GM21447 (cell line): ENCODE data around the gene CAMKMT.
"Not testable (repeated sequence)": the region's sequence is repeated elsewhere in the genome, so short reads cannot be mapped to it uniquely, and the experiment has no call there.

Experiments used
- ATAC-seq: cut with Tn5 transposase; IDR thresholded peaks from one replicate; pipeline ENCODE4 v1.9.1; 2021; ENCODE audit not compliant: unreplicated experiment

The CAMKMT gene

DNA sequence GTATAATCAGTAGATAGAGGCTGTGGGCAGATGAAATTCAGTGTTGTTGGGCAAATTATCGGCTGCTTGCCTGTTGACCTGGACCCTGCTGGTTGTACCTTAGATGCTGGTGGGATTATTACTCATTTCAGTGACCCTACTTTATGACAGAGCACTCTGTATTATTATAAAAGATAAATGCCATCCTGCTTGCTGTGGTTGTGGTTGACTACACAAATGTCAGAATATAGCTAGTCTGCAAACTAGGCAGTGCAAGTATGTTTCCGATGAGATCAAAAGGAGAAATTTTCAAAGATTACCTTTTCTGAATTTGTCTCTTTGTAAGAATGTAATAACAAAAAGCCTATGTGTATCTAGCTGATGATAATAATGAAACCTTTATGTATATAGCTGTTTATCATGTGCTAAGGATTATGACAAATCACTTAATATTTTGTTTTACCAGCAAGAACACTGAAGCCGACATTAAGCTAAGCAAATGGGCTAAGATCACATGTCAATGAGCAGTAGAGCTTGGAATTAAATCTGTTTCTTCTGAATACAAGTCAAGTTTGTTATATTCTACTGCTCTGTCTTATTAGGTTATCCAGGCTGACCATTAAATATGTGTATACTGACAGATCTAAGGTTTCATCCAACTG is 219.2 kb downstream of the CAMKMT start:
- no peak for ATAC-seq

DNA sequence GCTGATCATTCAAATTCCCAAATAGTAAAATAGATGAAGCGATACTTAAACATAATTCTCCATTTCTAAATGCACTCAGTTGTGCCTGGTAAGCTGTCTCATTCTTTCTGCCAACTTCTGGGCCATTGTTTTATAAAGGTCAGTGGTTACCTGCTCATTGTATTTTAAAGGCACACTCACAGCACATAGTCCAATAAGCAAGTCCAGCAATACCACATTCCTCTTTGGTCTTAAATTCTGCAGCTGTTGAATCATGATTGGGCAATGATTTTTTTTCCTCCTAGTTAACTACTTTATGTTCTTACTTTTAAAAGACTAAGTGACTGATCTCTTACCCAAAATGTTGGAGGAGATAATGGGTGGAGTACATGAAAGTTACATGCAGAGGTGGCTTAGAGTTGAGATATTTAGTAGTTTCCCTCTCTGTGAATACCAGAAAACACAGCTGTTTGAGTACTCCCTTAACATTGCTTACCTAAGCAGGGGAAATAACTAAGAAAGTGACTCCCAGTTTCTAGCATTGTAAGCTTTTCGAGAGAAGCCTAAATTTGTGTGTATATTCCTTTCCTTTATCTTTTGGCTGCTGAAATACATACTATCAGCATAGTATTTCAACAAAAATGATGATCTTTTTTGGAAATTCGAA is 220.7 kb downstream of the CAMKMT start:
- ATAC-seq = no peak

- ATAC-seq = not testable (repeated sequence)
Measured at GRCh38 chr2:44595615-44596014, 233.9 kb downstream of the CAMKMT start.

GRCh38 chr2:44596537-44597320 is 235.0 kb downstream of the CAMKMT start:
- ATAC-seq = no peak

DNA sequence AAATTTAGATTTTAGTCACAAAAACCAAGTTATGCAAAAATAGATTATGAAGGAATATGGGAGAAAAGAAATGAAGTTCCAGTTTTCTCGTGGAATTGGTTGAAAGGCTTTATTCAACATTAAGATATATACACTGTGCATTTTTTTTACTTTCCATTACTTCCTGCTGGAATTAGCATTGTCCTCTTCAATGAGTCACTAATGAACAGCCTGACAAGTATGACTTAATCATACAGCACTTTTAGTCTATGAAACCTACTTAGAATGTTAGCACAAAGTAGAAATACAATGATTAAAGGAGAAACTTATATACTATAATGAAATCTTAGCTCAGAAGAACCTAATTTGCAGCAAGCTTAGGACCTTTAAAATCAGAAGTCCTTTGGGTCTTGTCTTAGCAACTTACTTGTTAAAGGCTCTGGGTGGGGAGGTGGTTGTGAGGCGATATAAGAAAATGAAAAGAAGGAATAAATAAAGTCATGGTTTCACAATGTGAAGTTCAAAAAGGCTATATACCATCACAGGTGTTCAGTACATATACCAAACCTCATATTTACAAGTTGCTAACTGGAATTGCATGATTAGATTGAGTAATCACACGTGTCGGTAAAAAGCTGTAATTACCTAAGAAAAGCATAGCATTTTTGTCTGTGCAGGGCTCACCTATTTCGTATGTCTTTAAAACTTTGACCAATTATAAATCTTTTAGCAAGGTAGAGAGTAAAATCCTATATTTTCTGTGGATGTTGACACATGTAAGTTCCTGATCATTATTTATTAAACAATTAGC is 236.8 kb downstream of the CAMKMT start:
- no peak for ATAC-seq

DNA sequence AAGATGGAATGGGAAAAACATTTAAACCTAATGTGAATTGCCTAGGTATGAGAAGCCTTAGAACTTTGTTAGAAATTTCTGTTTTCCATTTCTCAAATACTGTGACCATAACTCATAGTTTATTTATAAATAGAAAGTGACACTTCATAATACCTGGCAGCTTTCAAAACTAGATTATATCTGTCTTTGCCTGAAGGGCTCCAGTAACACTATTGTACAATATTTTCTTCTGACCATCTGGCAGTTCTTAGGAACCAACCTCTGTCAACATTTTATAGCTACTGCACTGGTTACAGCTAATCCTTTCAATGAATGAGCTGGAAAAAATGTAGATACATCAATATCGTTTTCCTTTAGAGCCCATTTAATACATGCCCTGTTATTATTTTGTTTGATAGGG is 237.4 kb downstream of the CAMKMT start:
- ATAC-seq = no peak

- no peak for ATAC-seq
Measured at GRCh38 chr2:44602446-44602845, 240.7 kb downstream of the CAMKMT start.

- no peak for ATAC-seq
Measured at GRCh38 chr2:44605511-44605910, 243.8 kb downstream of the CAMKMT start.

DNA sequence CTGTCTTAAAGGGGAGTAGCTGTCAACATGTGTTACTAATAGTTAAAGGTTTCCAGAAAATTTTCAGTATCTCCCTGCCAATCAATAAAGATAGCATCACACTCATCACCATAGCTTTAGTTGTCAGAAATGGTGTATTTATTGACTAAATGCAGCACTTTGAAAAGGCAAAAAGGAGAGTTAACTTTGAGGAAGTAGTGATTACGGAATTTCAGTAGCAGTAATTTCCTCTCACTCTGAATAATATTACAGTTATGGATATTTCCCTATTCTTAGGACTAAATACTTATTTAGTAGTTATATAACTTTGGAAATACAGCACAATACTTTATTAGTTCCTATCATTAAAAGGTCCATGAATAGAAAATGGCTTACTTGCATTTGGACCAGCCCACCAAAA is 250.5 kb downstream of the CAMKMT start:
- no peak for ATAC-seq

DNA sequence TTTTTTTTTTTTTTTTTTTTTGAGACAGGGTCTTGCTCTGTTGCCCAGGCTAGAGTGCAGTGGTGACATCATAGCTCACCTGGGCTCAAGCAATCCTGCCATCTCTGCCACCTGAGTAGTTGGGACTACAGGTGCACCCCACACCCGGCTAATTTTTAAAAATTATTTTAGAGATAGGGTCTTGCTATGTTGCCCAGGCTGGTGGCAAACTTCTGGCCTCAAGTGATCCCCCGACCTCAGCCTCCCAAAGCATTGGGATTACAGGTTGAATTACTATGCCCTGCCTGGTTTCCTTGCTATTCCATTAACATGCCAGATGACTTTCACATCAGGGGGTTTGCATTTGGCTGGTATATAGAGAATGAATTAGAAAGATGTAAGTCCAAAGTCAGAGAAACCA is 253.2 kb downstream of the CAMKMT start:
- no peak for ATAC-seq

- ATAC-seq = no peak
Measured at GRCh38 chr2:44615950-44616518, 254.3 kb downstream of the CAMKMT start.

- ATAC-seq = peak; percentile 80
Measured at GRCh38 chr2:44616667-44617155, 255.0 kb downstream of the CAMKMT start.

GRCh38 chr2:44618251-44619023 is 256.7 kb downstream of the CAMKMT start:
- no peak for ATAC-seq

- no peak for ATAC-seq
Measured at GRCh38 chr2:44620189-44620990, 258.6 kb downstream of the CAMKMT start.

DNA sequence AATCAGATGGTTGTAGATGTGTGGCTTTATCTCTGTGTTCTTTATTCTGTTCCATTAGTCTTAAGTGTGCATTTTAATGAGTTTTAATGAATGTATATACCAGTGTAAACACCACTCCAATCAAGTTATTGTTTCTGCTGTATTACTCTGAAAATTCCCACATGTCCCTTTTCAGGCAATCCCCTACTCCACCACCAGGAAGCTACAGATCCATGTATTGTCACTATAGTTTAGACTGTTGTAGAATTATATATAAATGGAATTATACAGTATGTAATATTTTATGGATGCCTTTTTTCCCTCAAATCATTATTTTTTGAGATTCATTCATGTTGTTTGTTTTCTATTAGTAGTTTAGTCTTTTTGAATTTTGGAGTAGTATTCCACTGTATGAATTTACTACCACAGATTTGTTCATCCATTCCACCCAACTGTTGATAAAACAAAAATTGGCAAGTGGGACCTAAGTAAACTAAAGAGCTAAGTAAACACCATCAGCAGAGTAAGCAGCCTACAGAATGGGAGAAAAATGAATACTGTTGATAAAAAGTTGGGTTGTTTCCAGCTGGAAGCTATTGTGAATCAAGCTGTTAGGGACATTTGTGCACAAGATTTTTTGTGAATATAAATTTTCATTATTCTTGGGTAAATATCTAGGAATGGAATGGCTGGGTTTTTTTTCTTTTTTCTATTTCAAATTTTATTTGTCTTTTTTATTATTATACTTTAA is 262.0 kb downstream of the CAMKMT start:
- ATAC-seq = no peak

- ATAC-seq = no peak
Measured at GRCh38 chr2:44628297-44628696, 266.6 kb downstream of the CAMKMT start.

DNA sequence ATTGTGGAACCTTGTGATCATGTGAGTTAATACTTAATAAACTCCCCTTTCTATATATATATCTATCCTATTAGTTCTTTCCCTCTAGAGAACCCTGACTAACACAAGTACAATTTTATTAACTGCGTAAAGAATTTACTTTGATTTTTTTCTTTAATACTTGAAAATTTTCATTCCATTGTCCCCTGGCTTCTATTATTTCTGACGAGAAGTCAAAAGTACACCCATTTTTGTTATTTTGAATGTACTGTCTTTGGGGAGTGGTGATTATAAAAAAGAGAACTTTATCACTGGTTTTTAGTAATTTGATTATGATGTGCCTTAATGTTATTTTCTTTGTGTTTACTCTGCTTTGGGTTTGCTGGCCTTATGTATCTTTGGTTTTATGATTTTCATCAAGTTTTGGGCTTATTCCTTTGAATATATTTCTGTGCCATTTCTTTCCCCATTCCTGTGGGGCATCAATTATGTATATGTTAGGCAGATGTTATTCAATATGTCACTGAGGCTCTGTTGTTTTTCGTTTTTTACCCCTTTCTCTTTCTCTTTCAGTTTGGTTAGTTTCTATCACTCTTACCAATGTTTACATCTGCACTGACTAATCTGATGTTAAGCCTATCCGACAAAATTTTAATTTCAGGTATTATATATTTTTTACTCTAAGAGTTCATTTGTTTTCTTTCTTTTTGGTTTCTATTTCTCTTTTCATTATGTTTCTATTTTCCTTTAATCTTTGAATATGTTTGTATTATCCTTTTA is 271.4 kb downstream of the CAMKMT start:
- ATAC-seq = no peak

GRCh38 chr2:44635725-44636124 is 274.0 kb downstream of the CAMKMT start:
- ATAC-seq = no peak
